ENCODE measurements around the gene STT3B. TPM values are rescaled to one million over a fixed set of nuclear protein-coding genes. Genes with fewer than 3 reads are reported as not detected.

The STT3B gene
- total RNA-seq, 3 donors from 2014 or later, result 86.0 to 118 (median 94.3) TPM

DNA sequence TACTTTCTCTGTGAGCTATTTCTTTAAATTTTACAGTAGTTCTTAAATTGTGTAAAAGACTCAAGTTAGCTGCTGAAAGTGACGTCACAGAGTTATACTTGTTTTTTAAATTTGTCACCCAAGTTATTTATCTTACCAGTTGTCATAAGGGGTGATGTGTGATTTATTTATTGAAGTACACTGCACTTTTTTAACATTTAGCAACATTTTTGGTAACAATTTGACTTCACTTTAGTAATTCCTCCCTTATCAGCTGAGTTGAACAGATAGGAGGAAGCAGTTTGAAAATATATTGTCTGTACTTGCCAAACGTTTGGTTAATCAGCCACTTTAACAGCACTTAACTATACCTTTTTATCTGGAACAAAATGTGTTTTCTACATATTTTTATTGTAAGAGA, 3.8 kb downstream of the STT3B start:
- Histone ChIP-seq H3K4me1 (ENCODE audit: low read depth) (peaks cover 45% of the 10 kb centered on the region), H3K9me3 (no peaks in the 10 kb centered on the region), H3K4me3 (no peak overlapping the region), H3K36me3 (ENCODE audit: low read depth) (no peaks in the 10 kb centered on the region)
- intact Hi-C loops (cut with DNase I, micrococcal nuclease), result no loop called here
- no peak for DNase-seq
- no peak for ATAC-seq
- TF ChIP-seq, protein P1, sequence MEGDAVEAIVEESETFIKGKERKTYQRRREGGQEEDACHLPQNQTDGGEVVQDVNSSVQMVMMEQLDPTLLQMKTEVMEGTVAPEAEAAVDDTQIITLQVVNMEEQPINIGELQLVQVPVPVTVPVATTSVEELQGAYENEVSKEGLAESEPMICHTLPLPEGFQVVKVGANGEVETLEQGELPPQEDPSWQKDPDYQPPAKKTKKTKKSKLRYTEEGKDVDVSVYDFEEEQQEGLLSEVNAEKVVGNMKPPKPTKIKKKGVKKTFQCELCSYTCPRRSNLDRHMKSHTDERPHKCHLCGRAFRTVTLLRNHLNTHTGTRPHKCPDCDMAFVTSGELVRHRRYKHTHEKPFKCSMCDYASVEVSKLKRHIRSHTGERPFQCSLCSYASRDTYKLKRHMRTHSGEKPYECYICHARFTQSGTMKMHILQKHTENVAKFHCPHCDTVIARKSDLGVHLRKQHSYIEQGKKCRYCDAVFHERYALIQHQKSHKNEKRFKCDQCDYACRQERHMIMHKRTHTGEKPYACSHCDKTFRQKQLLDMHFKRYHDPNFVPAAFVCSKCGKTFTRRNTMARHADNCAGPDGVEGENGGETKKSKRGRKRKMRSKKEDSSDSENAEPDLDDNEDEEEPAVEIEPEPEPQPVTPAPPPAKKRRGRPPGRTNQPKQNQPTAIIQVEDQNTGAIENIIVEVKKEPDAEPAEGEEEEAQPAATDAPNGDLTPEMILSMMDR (IDR thresholded peaks at IDR 0.05), result no peak

DNA sequence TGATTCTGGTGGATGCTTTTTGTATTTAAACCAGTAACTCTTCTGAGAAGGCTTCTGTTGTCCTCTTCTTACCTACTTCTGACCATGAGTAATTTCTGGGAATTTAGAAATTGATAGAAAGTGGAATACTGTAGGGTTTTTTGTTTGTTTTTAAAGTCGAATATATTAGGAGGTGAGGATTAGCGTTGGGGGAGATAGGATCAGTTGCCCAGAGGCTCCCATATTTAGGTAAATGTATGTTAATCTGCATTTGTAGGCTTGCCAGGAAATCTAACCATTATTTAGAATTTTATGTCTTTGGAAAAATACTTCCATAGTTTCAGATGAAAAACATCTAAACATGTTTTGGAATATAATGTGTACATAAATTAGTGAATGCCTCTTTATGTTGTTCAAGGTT, 6.1 kb downstream of the STT3B start:
- TF ChIP-seq, protein P1 (IDR thresholded peaks at IDR 0.05), result no peak
- no peak overlapping the region for H3K4me3 ChIP-seq
- intact Hi-C loops (cut with DNase I, micrococcal nuclease), result no loop called here
- H3K4me1 ChIP-seq (ENCODE audit: low read depth), result peaks cover 45% of the 10 kb centered on the region
- no peak for DNase-seq
- ATAC-seq, result no peak
- no peaks in the 10 kb centered on the region for H3K36me3 ChIP-seq (ENCODE audit: low read depth)
- no peaks in the 10 kb centered on the region for H3K9me3 ChIP-seq

DNA sequence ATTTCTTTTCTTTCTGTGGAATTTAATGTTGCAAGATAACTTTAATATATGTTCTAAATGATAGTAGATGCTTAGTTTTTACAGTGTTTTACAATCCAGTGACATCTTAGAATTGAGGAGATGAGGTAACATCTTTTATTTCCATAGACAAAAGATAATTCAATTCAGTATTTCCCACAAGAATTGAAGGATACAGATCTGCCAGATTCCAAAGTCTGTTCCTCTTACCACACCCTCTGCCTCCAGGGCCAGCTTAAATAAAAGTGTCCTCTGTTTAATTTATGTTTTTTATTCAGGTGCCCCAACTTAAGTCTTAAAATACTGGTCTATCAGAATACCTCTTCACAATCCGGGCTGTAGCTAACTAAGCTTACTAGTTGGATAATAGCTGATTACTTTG, 6.5 kb downstream of the STT3B start:
- no peaks in the 10 kb centered on the region for H3K36me3 ChIP-seq (ENCODE audit: low read depth)
- H3K4me1 ChIP-seq (ENCODE audit: low read depth), result peaks cover 43% of the 10 kb centered on the region
- H3K9me3 ChIP-seq, result no peaks in the 10 kb centered on the region
- H3K4me3 ChIP-seq, result no peak overlapping the region
- ATAC-seq (peak; percentile 23), DNase-seq (no peak)
- TF ChIP-seq, protein P1 (IDR thresholded peaks at IDR 0.05), result no peak
- intact Hi-C loops (cut with DNase I, micrococcal nuclease), result no loop called here

DNA sequence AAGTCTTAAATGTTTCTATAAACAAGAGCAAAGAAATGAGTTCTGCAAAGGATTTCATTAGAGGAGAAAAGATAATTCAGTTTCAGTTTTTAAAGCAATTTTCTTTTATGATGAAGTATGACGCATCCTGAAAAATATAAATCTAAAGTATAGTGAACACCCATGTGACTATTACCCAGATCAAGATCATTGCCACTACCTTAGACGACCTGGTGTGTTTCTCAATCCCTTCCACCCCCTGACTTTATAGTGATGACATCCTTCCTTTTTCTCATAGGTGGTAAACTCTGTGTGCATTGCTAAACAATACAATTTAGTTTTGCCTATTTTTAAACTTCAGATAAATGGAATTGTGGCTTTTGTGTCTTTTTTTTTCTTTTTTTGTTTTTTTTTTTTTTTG, 8.4 kb downstream of the STT3B start:
- Histone ChIP-seq H3K36me3 (ENCODE audit: low read depth) (no peaks in the 10 kb centered on the region), H3K4me3 (no peak overlapping the region), H3K9me3 (no peaks in the 10 kb centered on the region), H3K4me1 (ENCODE audit: low read depth) (peaks cover 30% of the 10 kb centered on the region)
- DNase-seq (no peak), ATAC-seq (peak; percentile 70)
- intact Hi-C loops (cut with DNase I, micrococcal nuclease), result no loop called here
- TF ChIP-seq, protein P1 (IDR thresholded peaks at IDR 0.05), result no peak

DNA sequence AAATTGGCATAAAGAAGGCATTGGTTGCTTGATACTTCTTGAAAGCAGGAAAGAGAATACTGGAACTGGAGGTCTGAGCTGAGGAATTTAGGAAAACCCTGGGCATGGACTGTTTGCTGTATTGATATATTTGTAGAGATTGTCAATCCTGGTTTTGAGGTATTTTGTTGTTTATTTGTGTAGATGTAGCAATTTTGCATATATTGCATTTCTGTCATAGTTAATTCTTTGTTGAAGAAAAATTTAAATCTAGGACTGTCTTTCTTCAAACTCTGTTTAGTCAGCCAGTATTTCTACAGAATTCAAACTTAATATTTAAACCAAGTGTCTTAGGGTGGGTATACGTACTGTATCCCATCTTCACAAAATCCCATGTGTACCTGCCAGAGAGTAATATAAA, 9.5 kb downstream of the STT3B start:
- Histone ChIP-seq H3K9me3 (no peaks in the 10 kb centered on the region), H3K4me1 (ENCODE audit: low read depth) (peaks cover 20% of the 10 kb centered on the region)

More for the DNA sequence above, 9.5 kb downstream of the STT3B start:
- Histone ChIP-seq H3K36me3 (ENCODE audit: low read depth) (no peaks in the 10 kb centered on the region), H3K4me3 (no peak overlapping the region)
- DNase-seq (no peak), ATAC-seq (no peak)
- intact Hi-C loops (cut with DNase I, micrococcal nuclease), result no loop called here
- TF ChIP-seq, protein P1 (IDR thresholded peaks at IDR 0.05), result no peak

Measured in mucosa of descending colon (tissue), 3 donors.